Stimulated activated naive B cell treated with anti-CD40 and anti-IgM and Interleukin-4, amounts not matched to agents 10 μg/mL and 1 μg/mL and 100 μg/mL, for 72 hours (primary cell): ENCODE data around the gene CYTH1.
A peak's percentile ranks its signal among the peaks of the same experiment; 100 is the strongest.

Source experiments
- ATAC-seq, 2 donors: fragments of 150-1000 bp; cut with Tn5 transposase; replicated peaks; 2 replicates each; pipeline ENCODE4 v1.10.0; 2021; ENCODE audit warnings: moderate library complexity in 1 of 2
- DNase-seq: peaks from one replicate; pipeline ENCODE4 v3.0.0; 2021
- H3K27ac Mint-ChIP-seq: one replicate; pipeline ENCODE4 v1.8.0; 2022; ENCODE audit warnings: mild to moderate bottlenecking, mixed read lengths
- H3K27me3 Mint-ChIP-seq, 2 donors: one replicate each; pipeline ENCODE4 v1.8.0; 2022; ENCODE audit warnings: mixed read lengths in 2 of 2
- H3K36me3 Mint-ChIP-seq, 2 donors: one replicate each; pipeline ENCODE4 v1.8.0; 2022; ENCODE audit warnings: mixed read lengths in 2 of 2, mild to moderate bottlenecking in 1 of 2
- H3K4me1 Mint-ChIP-seq, 2 donors: one replicate each; pipeline ENCODE4 v1.8.0; 2022; ENCODE audit warnings: mixed read lengths in 2 of 2, mild to moderate bottlenecking in 1 of 2
- H3K4me3 Mint-ChIP-seq, 2 donors: one replicate each; pipeline ENCODE4 v1.8.0; 2022; ENCODE audit warnings: mild to moderate bottlenecking in 2 of 2, mixed read lengths in 2 of 2, moderate library complexity in 1 of 2
- H3K9me3 Mint-ChIP-seq, 2 donors: one replicate each; pipeline ENCODE4 v1.8.0; 2022; ENCODE audit warnings: mixed read lengths in 2 of 2, mild to moderate bottlenecking in 1 of 2

The CYTH1 gene

GRCh38 chr17:78798695-78799559, 16.9 kb upstream of the CYTH1 start:
- H3K9me3 Mint-ChIP-seq: no peaks in the 10 kb centered on the region
- H3K27ac Mint-ChIP-seq: peak overlapping the region; percentile 91
- DNase-seq (no peak), ATAC-seq (peak; percentile 66 to 74)
- no peaks in the 10 kb centered on the region for H3K27me3 Mint-ChIP-seq
- H3K4me3 Mint-ChIP-seq: no peak overlapping the region
- H3K36me3 Mint-ChIP-seq: peaks cover 74 to 87% of the 10 kb centered on the region in 2 donors
- H3K4me1 Mint-ChIP-seq: peaks cover 16 to 17% of the 10 kb centered on the region in 2 donors

- Mint-ChIP-seq H3K9me3 (no peaks in the 10 kb centered on the region), H3K27ac (peak overlapping the region; percentile 91), H3K27me3 (no peaks in the 10 kb centered on the region), H3K36me3 (peaks cover 73 to 89% of the 10 kb centered on the region in 2 donors), H3K4me3 (peak overlapping the region in 1 of 2 donors; percentile 2), H3K4me1 (peaks cover 18 to 19% of the 10 kb centered on the region in 2 donors)
- no peak for DNase-seq
- no peak for ATAC-seq
Measured at GRCh38 chr17:78797691-78798585, 15.9 kb upstream of the CYTH1 start.

- H3K4me1 Mint-ChIP-seq: peaks cover 18 to 21% of the 10 kb centered on the region in 2 donors
- no peaks in the 10 kb centered on the region for H3K27me3 Mint-ChIP-seq
- H3K27ac Mint-ChIP-seq: no peak overlapping the region
- ATAC-seq (no peak), DNase-seq (no peak)
- H3K4me3 Mint-ChIP-seq: no peak overlapping the region
- H3K36me3 Mint-ChIP-seq: peaks cover 66 to 86% of the 10 kb centered on the region in 2 donors
- H3K9me3 Mint-ChIP-seq: no peaks in the 10 kb centered on the region
Measured at GRCh38 chr17:78797213-78797612, 15.1 kb upstream of the CYTH1 start.

GRCh38 chr17:78796517-78796900, 14.4 kb upstream of the CYTH1 start:
- ATAC-seq: no peak
- Mint-ChIP-seq H3K27ac (no peak overlapping the region), H3K9me3 (no peaks in the 10 kb centered on the region), H3K4me3 (no peak overlapping the region), H3K4me1 (peaks cover 18 to 27% of the 10 kb centered on the region in 2 donors), H3K27me3 (no peaks in the 10 kb centered on the region), H3K36me3 (peaks cover 68 to 90% of the 10 kb centered on the region in 2 donors)
- no peak for DNase-seq

- Mint-ChIP-seq H3K36me3 (peaks cover 65 to 88% of the 10 kb centered on the region in 2 donors), H3K4me3 (no peak overlapping the region), H3K9me3 (no peaks in the 10 kb centered on the region), H3K27ac (no peak overlapping the region), H3K27me3 (no peaks in the 10 kb centered on the region), H3K4me1 (peaks cover 15 to 28% of the 10 kb centered on the region in 2 donors)
- DNase-seq (no peak), ATAC-seq (no peak)
Measured at GRCh38 chr17:78795861-78796516, 13.9 kb upstream of the CYTH1 start.

- Mint-ChIP-seq H3K36me3 (peaks cover 59 to 82% of the 10 kb centered on the region in 2 donors), H3K27me3 (no peaks in the 10 kb centered on the region), H3K4me1 (peaks cover 12 to 22% of the 10 kb centered on the region in 2 donors), H3K9me3 (no peaks in the 10 kb centered on the region), H3K27ac (no peak overlapping the region), H3K4me3 (no peak overlapping the region)
- no peak for DNase-seq
- ATAC-seq: no peak
Measured at GRCh38 chr17:78794864-78795640, 13.0 kb upstream of the CYTH1 start.

GRCh38 chr17:78794399-78794798, 12.3 kb upstream of the CYTH1 start:
- H3K4me1 Mint-ChIP-seq: peaks cover 11 to 27% of the 10 kb centered on the region in 2 donors
- no peaks in the 10 kb centered on the region for H3K9me3 Mint-ChIP-seq
- no peak overlapping the region for H3K4me3 Mint-ChIP-seq
- peaks cover 54 to 75% of the 10 kb centered on the region in 2 donors for H3K36me3 Mint-ChIP-seq
- DNase-seq (no peak), ATAC-seq (no peak)
- peak overlapping the region; percentile 79 for H3K27ac Mint-ChIP-seq
- no peaks in the 10 kb centered on the region for H3K27me3 Mint-ChIP-seq

GRCh38 chr17:78793968-78794367, 11.9 kb upstream of the CYTH1 start:
- Mint-ChIP-seq H3K27me3 (no peaks in the 10 kb centered on the region), H3K4me3 (no peak overlapping the region), H3K36me3 (peaks cover 50 to 71% of the 10 kb centered on the region in 2 donors), H3K9me3 (no peaks in the 10 kb centered on the region), H3K4me1 (peaks cover 6 to 28% of the 10 kb centered on the region in 2 donors), H3K27ac (peak overlapping the region; percentile 15)
- DNase-seq (no peak), ATAC-seq (no peak)

- H3K4me3 Mint-ChIP-seq: no peak overlapping the region
- ATAC-seq (no peak), DNase-seq (no peak)
- H3K27me3 Mint-ChIP-seq: no peaks in the 10 kb centered on the region
- H3K4me1 Mint-ChIP-seq: peaks cover 3 to 23% of the 10 kb centered on the region in 2 donors
- no peak overlapping the region for H3K27ac Mint-ChIP-seq
- H3K9me3 Mint-ChIP-seq: no peaks in the 10 kb centered on the region
- H3K36me3 Mint-ChIP-seq: peaks cover 46 to 68% of the 10 kb centered on the region in 2 donors
Measured at GRCh38 chr17:78793415-78793814, 11.3 kb upstream of the CYTH1 start.

GRCh38 chr17:78791840-78792709, 10.0 kb upstream of the CYTH1 start:
- Mint-ChIP-seq H3K27me3 (no peaks in the 10 kb centered on the region), H3K27ac (peak overlapping the region; percentile 37), H3K9me3 (no peaks in the 10 kb centered on the region), H3K4me1 (peaks cover 3 to 23% of the 10 kb centered on the region in 2 donors), H3K4me3 (no peak overlapping the region), H3K36me3 (peaks cover 47 to 63% of the 10 kb centered on the region in 2 donors)
- DNase-seq (no peak), ATAC-seq (no peak)

- no peak for DNase-seq
- peaks cover 3 to 23% of the 10 kb centered on the region in 2 donors for H3K4me1 Mint-ChIP-seq
- H3K9me3 Mint-ChIP-seq: no peaks in the 10 kb centered on the region
- H3K27ac Mint-ChIP-seq: no peak overlapping the region
- H3K4me3 Mint-ChIP-seq: no peak overlapping the region
- no peaks in the 10 kb centered on the region for H3K27me3 Mint-ChIP-seq
- H3K36me3 Mint-ChIP-seq: peaks cover 41 to 48% of the 10 kb centered on the region in 2 donors
- ATAC-seq: no peak
Measured at GRCh38 chr17:78790552-78790951, 8.5 kb upstream of the CYTH1 start.

- DNase-seq: no peak
- Mint-ChIP-seq H3K27ac (no peak overlapping the region), H3K27me3 (no peaks in the 10 kb centered on the region), H3K4me3 (no peak overlapping the region), H3K9me3 (no peaks in the 10 kb centered on the region), H3K36me3 (peaks cover 36 to 41% of the 10 kb centered on the region in 2 donors), H3K4me1 (peaks cover 4 to 23% of the 10 kb centered on the region in 2 donors)
- no peak for ATAC-seq
Measured at GRCh38 chr17:78789663-78790181, 7.6 kb upstream of the CYTH1 start.
